Natural killer cell (primary cell): Measurements from ENCODE around the gene ADAMTS17. TPM values are rescaled to one million over a fixed set of nuclear protein-coding genes. Genes with fewer than 3 reads are reported as not detected.
A peak's percentile ranks its signal among the peaks of the same experiment; 100 is the strongest.

ENCODE experiments used
- ATAC-seq, 3 donors: fragments of 150-1000 bp in 2 of 3; fragments of 200-7000 bp in 1 of 3; cut with Tn5 transposase; 1 replicate in 1 of 3; 2 replicates in 2 of 3; pipeline ENCODE4 v1.10.0; 2021; ENCODE audit warnings: mild to moderate bottlenecking in 2 of 3, moderate library complexity in 2 of 3
- DNase-seq, 2 donors: peaks; one replicate each; pipeline versions ENCODE4 v3.0.0 to v3.0.0-alpha.2; 2013 to 2021; ENCODE audit warnings: mixed read lengths in 1 of 2
- H3K27ac ChIP-seq: one replicate; pipeline ENCODE4 v1.5.1; 2013; ENCODE audit warnings: mild to moderate bottlenecking, low read length
- H3K27me3 ChIP-seq: one replicate; pipeline ENCODE4 v1.6.1; 2013; ENCODE audit warnings: low read length; ENCODE audit not compliant: control insufficient read depth, insufficient read depth
- H3K36me3 ChIP-seq: one replicate; pipeline ENCODE4 v1.6.1; 2013; ENCODE audit warnings: low read length; ENCODE audit not compliant: control insufficient read depth, insufficient read depth
- H3K4me1 ChIP-seq: one replicate; pipeline ENCODE4 v1.6.1; 2013; ENCODE audit warnings: low read length; ENCODE audit not compliant: control insufficient read depth, insufficient read depth
- H3K4me3 ChIP-seq: one replicate; pipeline ENCODE4 v1.5.1; 2013; ENCODE audit warnings: low read length
- H3K9me3 ChIP-seq: one replicate; pipeline ENCODE4 v1.6.1; 2013; ENCODE audit warnings: low read length; ENCODE audit not compliant: control insufficient read depth, insufficient read depth
- H3K27ac Mint-ChIP-seq, 2 donors: one replicate each; pipeline ENCODE4 v1.8.0; 2022; ENCODE audit warnings: mild to moderate bottlenecking in 2 of 2, mixed read lengths in 2 of 2, moderate library complexity in 1 of 2
- H3K27me3 Mint-ChIP-seq, 2 donors: one replicate each; pipeline ENCODE4 v1.8.0; 2022; ENCODE audit warnings: low read depth in 2 of 2, mixed read lengths in 2 of 2
- H3K36me3 Mint-ChIP-seq: one replicate; pipeline ENCODE4 v1.8.0; 2022; ENCODE audit warnings: mixed read lengths
- H3K4me1 Mint-ChIP-seq, 2 donors: one replicate each; pipeline ENCODE4 v1.8.0; 2022; ENCODE audit warnings: mixed read lengths in 2 of 2
- H3K4me3 Mint-ChIP-seq: one replicate; pipeline ENCODE4 v1.8.0; 2022; ENCODE audit warnings: mild to moderate bottlenecking, moderate library complexity, mixed read lengths
- H3K9me3 Mint-ChIP-seq, 2 donors: one replicate each; pipeline ENCODE4 v1.8.0; 2022; ENCODE audit warnings: mixed read lengths in 2 of 2
- CTCF ChIP-seq: fragments of 200-600 bp; IDR thresholded peaks from one replicate; pipeline ENCODE4 v1.8.0; 2022; ENCODE audit warnings: antibody characterized with exemption
- WGBS: methylation state at CpG from one replicate; pipeline ENCODE4 v1.1.7; 2013; ENCODE audit warnings: missing lambda C conversion rate; ENCODE audit not compliant: insufficient coverage; 5-methylcytosine and 5-hydroxymethylcytosine counted together
- intact Hi-C: fragments of 100-400 bp; cut with micrococcal nuclease; formaldehyde crosslinking; loops from one replicate; pipeline ENCODE4 v1.14.2; 2022
- total RNA-seq, 4 donors: library from RNA; stranded (reverse); fragments of 120-200 nt in 1 of 4; gene quantifications; one replicate each; pipeline versions ENCODE4 v1.2.3 to v1.2.4, GENCODE V29; 2013 to 2022

Gene ADAMTS17
- total RNA-seq, 3 donors from 2014 or later (not counting 1 experiment from before 2014, with no cell fraction given), result 4.8 to 9.5 (median 5.3) TPM

- H3K27ac Mint-ChIP-seq, result no peak overlapping the region
- Histone ChIP-seq H3K27me3 (peaks cover 2% of the 10 kb centered on the region), H3K27ac (no peak overlapping the region), H3K4me1 (no peaks in the 10 kb centered on the region), H3K36me3 (no peaks in the 10 kb centered on the region), H3K9me3 (peaks cover 3% of the 10 kb centered on the region), H3K4me3 (no peak overlapping the region)
- ATAC-seq, result no peak
- no peak for DNase-seq
- H3K36me3 Mint-ChIP-seq, result peaks cover 28% of the 10 kb centered on the region
- peaks cover 9 to 35% of the 10 kb centered on the region in 2 donors for H3K27me3 Mint-ChIP-seq
- intact Hi-C loops, result no loop called here
- H3K4me3 Mint-ChIP-seq, result no peak overlapping the region
- H3K9me3 Mint-ChIP-seq, result peaks cover 6 to 19% of the 10 kb centered on the region in 2 donors
- H3K4me1 Mint-ChIP-seq, result peaks cover 0 to 6% of the 10 kb centered on the region in 2 donors
- WGBS, result 80% methylated on average over 6 of the region's 6 CpGs
- TF ChIP-seq CTCF, result no peak
Observed at GRCh38 chr15:100275641-100276040, 66.1 kb downstream of the ADAMTS17 start.

GRCh38 chr15:100269831-100270230, 71.9 kb downstream of the ADAMTS17 start:
- intact Hi-C loops, result no loop called here
- Mint-ChIP-seq H3K4me3 (no peak overlapping the region), H3K9me3 (peaks cover 6 to 19% of the 10 kb centered on the region in 2 donors), H3K27ac (no peak overlapping the region), H3K4me1 (peaks cover 0 to 4% of the 10 kb centered on the region in 2 donors), H3K27me3 (peaks cover 22 to 40% of the 10 kb centered on the region in 2 donors), H3K36me3 (peaks cover 28% of the 10 kb centered on the region)
- 88% methylated on average over 3 of the region's 3 CpGs for WGBS
- Histone ChIP-seq H3K27me3 (peaks cover 2% of the 10 kb centered on the region), H3K9me3 (peaks cover 3% of the 10 kb centered on the region), H3K27ac (no peak overlapping the region), H3K4me3 (no peak overlapping the region), H3K36me3 (no peaks in the 10 kb centered on the region), H3K4me1 (peaks cover 2% of the 10 kb centered on the region)
- DNase-seq, result no peak
- ATAC-seq, result no peak
- TF ChIP-seq CTCF, result no peak

- WGBS, result 61% methylated on average over 10 of the region's 10 CpGs
- H3K27me3 Mint-ChIP-seq, result peaks cover 16 to 20% of the 10 kb centered on the region in 2 donors
- Histone ChIP-seq H3K36me3 (no peaks in the 10 kb centered on the region), H3K27ac (no peak overlapping the region), H3K9me3 (no peaks in the 10 kb centered on the region), H3K4me1 (peaks cover 2% of the 10 kb centered on the region), H3K27me3 (no peaks in the 10 kb centered on the region), H3K4me3 (no peak overlapping the region)
- H3K27ac Mint-ChIP-seq, result no peak overlapping the region
- no peaks in the 10 kb centered on the region for H3K36me3 Mint-ChIP-seq
- no peaks in the 10 kb centered on the region for H3K9me3 Mint-ChIP-seq
- ATAC-seq (no peak), DNase-seq (no peak)
- intact Hi-C loops, result no loop called here
- H3K4me3 Mint-ChIP-seq, result no peak overlapping the region
- no peak for TF ChIP-seq CTCF
- H3K4me1 Mint-ChIP-seq, result peaks cover 0 to 4% of the 10 kb centered on the region in 2 donors
Observed at GRCh38 chr15:100266166-100266565, 75.6 kb downstream of the ADAMTS17 start.

GRCh38 chr15:100265641-100266035, 76.1 kb downstream of the ADAMTS17 start:
- Histone ChIP-seq H3K9me3 (no peaks in the 10 kb centered on the region), H3K36me3 (no peaks in the 10 kb centered on the region), H3K4me1 (peaks cover 2% of the 10 kb centered on the region), H3K4me3 (no peak overlapping the region), H3K27ac (no peak overlapping the region), H3K27me3 (no peaks in the 10 kb centered on the region)
- Mint-ChIP-seq H3K4me1 (peaks cover 0 to 4% of the 10 kb centered on the region in 2 donors), H3K27me3 (peaks cover 16 to 20% of the 10 kb centered on the region in 2 donors), H3K27ac (no peak overlapping the region), H3K4me3 (no peak overlapping the region), H3K36me3 (no peaks in the 10 kb centered on the region), H3K9me3 (no peaks in the 10 kb centered on the region)
- no peak for DNase-seq
- WGBS, result 94% methylated on average over 2 of the region's 2 CpGs
- intact Hi-C loops, result no loop called here
- TF ChIP-seq CTCF, result no peak
- ATAC-seq, result peak in 1 of 3 donors; percentile 12
